NCI-H2081 treated with DMSO at 0.1 percent for 48 hours (cell line): ENCODE data around the gene SHISA6.
"Not testable (repeated sequence)": the region's sequence is repeated elsewhere in the genome, so short reads cannot be mapped to it uniquely, and the experiment has no call there.

ENCODE experiments used
- DNase-seq: peaks from one replicate; lab custom pipeline; 2025; lab: John Stamatoyannopoulos, UW

The SHISA6 gene

GRCh38 chr17:11303773-11304394 is 62.9 kb downstream of the SHISA6 start:
- DNase-seq: no peak

- no peak for DNase-seq
Observed at GRCh38 chr17:11304568-11304967, 63.6 kb downstream of the SHISA6 start.

GRCh38 chr17:11305524-11305923 is 64.5 kb downstream of the SHISA6 start:
- no peak for DNase-seq

GRCh38 chr17:11308531-11308930 is 67.5 kb downstream of the SHISA6 start:
- no peak for DNase-seq

GRCh38 chr17:11309033-11309432 is 68.0 kb downstream of the SHISA6 start:
- DNase-seq: no peak

GRCh38 chr17:11309850-11310249 is 68.8 kb downstream of the SHISA6 start:
- DNase-seq: no peak

- not testable (repeated sequence) for DNase-seq
Observed at GRCh38 chr17:11316451-11316850, 75.4 kb downstream of the SHISA6 start.

GRCh38 chr17:11318207-11318606 is 77.2 kb downstream of the SHISA6 start:
- DNase-seq: no peak

- no peak for DNase-seq
Observed at GRCh38 chr17:11319894-11320293, 78.9 kb downstream of the SHISA6 start.

- DNase-seq: no peak
Observed at GRCh38 chr17:11324021-11324420, 83.0 kb downstream of the SHISA6 start.

- DNase-seq: no peak
Observed at GRCh38 chr17:11324846-11325420, 83.9 kb downstream of the SHISA6 start.

GRCh38 chr17:11326492-11326891 is 85.5 kb downstream of the SHISA6 start:
- no peak for DNase-seq

- no peak for DNase-seq
Observed at GRCh38 chr17:11328770-11329169, 87.8 kb downstream of the SHISA6 start.

GRCh38 chr17:11330006-11330405 is 89.0 kb downstream of the SHISA6 start:
- DNase-seq: no peak

- no peak for DNase-seq
Observed at GRCh38 chr17:11330826-11331225, 89.8 kb downstream of the SHISA6 start.

GRCh38 chr17:11331547-11332513 is 90.8 kb downstream of the SHISA6 start:
- no peak for DNase-seq

GRCh38 chr17:11332706-11333105 is 91.7 kb downstream of the SHISA6 start:
- DNase-seq: no peak

- no peak for DNase-seq
Observed at GRCh38 chr17:11334493-11334892, 93.5 kb downstream of the SHISA6 start.

- no peak for DNase-seq
Observed at GRCh38 chr17:11336290-11336689, 95.3 kb downstream of the SHISA6 start.

GRCh38 chr17:11340803-11341202 is 99.8 kb downstream of the SHISA6 start:
- DNase-seq: no peak

GRCh38 chr17:11342138-11342537 is 101.1 kb downstream of the SHISA6 start:
- no peak for DNase-seq

GRCh38 chr17:11349106-11349505 is 108.1 kb downstream of the SHISA6 start:
- DNase-seq: no peak

GRCh38 chr17:11351479-11351878 is 110.5 kb downstream of the SHISA6 start:
- no peak for DNase-seq
